ENCODE data around the gene LNP1.

The LNP1 gene

GRCh38 chr3:100396967-100397366 lies 4.4 kb upstream of the LNP1 start:
- no peak for DNase-seq
- intact Hi-C loops (cut with DNase I) = no loop called here

- DNase-seq = no peak
- intact Hi-C loops (cut with DNase I) = loop anchor here (2.0 to 5.0 kb wide), 3 partner anchors 93 to 1173 kb away; partner anchors contain the start of genes PCNP, TBC1D23 and TMEM45A
Measured at GRCh38 chr3:100399341-100400071, 1.8 kb upstream of the LNP1 start.

GRCh38 chr3:100400419-100400779 lies 940 bp upstream of the LNP1 start:
- intact Hi-C loops (cut with DNase I) = loop anchor here (2.0 to 5.0 kb wide), 3 partner anchors 92 to 1172 kb away; partner anchors contain the start of genes PCNP, TBC1D23 and TMEM45A
- peak in 4 of 10 donors; percentile 8 to 87 (median 40) for DNase-seq

GRCh38 chr3:100401674-100402041 lies 319 bp downstream of the LNP1 start:
- DNase-seq = peak; percentile 19 to 89 (median 38)
- intact Hi-C loops (cut with DNase I) = loop anchor here (2.0 to 5.0 kb wide), 3 partner anchors 91 to 1171 kb away; partner anchors contain the start of genes PCNP, TBC1D23 and TMEM45A

- DNase-seq = no peak
- intact Hi-C loops (cut with DNase I) = loop anchor here (5.0 kb wide), 2 partner anchors 140 to 1170 kb away; partner anchors contain the start of genes PCNP and TBC1D23
Measured at GRCh38 chr3:100402256-100402655, 917 bp downstream of the LNP1 start.

- no peak for DNase-seq
- intact Hi-C loops (cut with DNase I) = loop anchor here (5.0 kb wide), 2 partner anchors 141 to 1169 kb away; partner anchors contain the start of genes PCNP and TBC1D23
Measured at GRCh38 chr3:100402891-100403290, 1.6 kb downstream of the LNP1 start.

- no peak for DNase-seq
- intact Hi-C loops (cut with DNase I) = loop anchor here (5.0 kb wide), 2 partner anchors 141 to 1169 kb away; partner anchors contain the start of genes PCNP and TBC1D23
Measured at GRCh38 chr3:100403362-100404249, 2.3 kb downstream of the LNP1 start.

GRCh38 chr3:100404250-100404548 lies 2.9 kb downstream of the LNP1 start:
- intact Hi-C loops (cut with DNase I) = loop anchor here (5.0 kb wide), 2 partner anchors 142 to 1168 kb away; partner anchors contain the start of genes PCNP and TBC1D23

GRCh38 chr3:100407164-100407563 lies 5.8 kb downstream of the LNP1 start:
- intact Hi-C loops (cut with DNase I) = no loop called here
- DNase-seq = no peak

More at GRCh38 chr3:100404250-100404548, 2.9 kb downstream of the LNP1 start:
- no peak for DNase-seq

- DNase-seq = no peak
- intact Hi-C loops (cut with DNase I) = no loop called here
Measured at GRCh38 chr3:100407977-100408532, 6.7 kb downstream of the LNP1 start.

- no peak for DNase-seq
- intact Hi-C loops (cut with DNase I) = no loop called here
Measured at GRCh38 chr3:100411091-100411982, 10.0 kb downstream of the LNP1 start.

GRCh38 chr3:100412912-100413590 lies 11.7 kb downstream of the LNP1 start:
- intact Hi-C loops (cut with DNase I) = no loop called here
- DNase-seq = no peak

- intact Hi-C loops (cut with DNase I) = no loop called here
- no peak for DNase-seq
Measured at GRCh38 chr3:100413613-100414012, 12.3 kb downstream of the LNP1 start.

- intact Hi-C loops (cut with DNase I) = no loop called here
- no peak for DNase-seq
Measured at GRCh38 chr3:100416176-100416575, 14.8 kb downstream of the LNP1 start.

- intact Hi-C loops (cut with DNase I) = no loop called here
- no peak for DNase-seq
Measured at GRCh38 chr3:100416863-100417262, 15.5 kb downstream of the LNP1 start.

- intact Hi-C loops (cut with DNase I) = no loop called here
- DNase-seq = no peak
Measured at GRCh38 chr3:100419406-100419805, 18.1 kb downstream of the LNP1 start.

- DNase-seq = no peak
- intact Hi-C loops (cut with DNase I) = no loop called here
Measured at GRCh38 chr3:100420885-100421284, 19.5 kb downstream of the LNP1 start.

GRCh38 chr3:100423611-100424010 lies 22.3 kb downstream of the LNP1 start:
- intact Hi-C loops (cut with DNase I) = no loop called here
- no peak for DNase-seq

GRCh38 chr3:100424261-100424660 lies 22.9 kb downstream of the LNP1 start:
- intact Hi-C loops (cut with DNase I) = no loop called here
- no peak for DNase-seq
